ENCODE measurements around the gene C11orf42.

The C11orf42 gene

DNA sequence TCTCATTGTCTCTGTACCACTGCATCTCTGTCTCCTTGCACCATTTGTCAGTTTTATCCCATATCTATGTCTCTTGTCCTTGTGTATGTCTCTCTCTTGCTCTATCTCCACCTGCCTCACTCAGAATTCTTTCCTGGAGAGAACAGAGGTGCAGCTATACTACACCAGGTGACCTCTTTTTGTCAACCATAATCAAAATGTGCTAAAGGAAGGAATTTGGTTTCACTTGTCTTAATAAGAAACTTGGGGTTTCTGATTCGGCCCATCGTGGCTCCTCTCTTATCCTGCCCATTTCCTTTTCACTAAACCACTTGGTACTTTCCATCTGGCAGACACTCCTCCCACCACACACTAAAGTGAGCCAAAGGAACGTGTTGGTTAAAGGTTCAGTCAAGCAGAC is 2.0 kb upstream of the C11orf42 start:
- no peak overlapping the region for H3K4me3 ChIP-seq (ENCODE audit: low read depth, low read length)
- DNase-seq (ENCODE audit: low read depth), result no peak
- in situ Hi-C loops (cut with HindIII; ENCODE audit: low sequenced_read_pairs), result no loop called here
- TF ChIP-seq, protein P1, sequence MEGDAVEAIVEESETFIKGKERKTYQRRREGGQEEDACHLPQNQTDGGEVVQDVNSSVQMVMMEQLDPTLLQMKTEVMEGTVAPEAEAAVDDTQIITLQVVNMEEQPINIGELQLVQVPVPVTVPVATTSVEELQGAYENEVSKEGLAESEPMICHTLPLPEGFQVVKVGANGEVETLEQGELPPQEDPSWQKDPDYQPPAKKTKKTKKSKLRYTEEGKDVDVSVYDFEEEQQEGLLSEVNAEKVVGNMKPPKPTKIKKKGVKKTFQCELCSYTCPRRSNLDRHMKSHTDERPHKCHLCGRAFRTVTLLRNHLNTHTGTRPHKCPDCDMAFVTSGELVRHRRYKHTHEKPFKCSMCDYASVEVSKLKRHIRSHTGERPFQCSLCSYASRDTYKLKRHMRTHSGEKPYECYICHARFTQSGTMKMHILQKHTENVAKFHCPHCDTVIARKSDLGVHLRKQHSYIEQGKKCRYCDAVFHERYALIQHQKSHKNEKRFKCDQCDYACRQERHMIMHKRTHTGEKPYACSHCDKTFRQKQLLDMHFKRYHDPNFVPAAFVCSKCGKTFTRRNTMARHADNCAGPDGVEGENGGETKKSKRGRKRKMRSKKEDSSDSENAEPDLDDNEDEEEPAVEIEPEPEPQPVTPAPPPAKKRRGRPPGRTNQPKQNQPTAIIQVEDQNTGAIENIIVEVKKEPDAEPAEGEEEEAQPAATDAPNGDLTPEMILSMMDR (IDR thresholded peaks at IDR 0.05; ENCODE audit: low read depth, low read length, missing control alignments), result no peak

DNA sequence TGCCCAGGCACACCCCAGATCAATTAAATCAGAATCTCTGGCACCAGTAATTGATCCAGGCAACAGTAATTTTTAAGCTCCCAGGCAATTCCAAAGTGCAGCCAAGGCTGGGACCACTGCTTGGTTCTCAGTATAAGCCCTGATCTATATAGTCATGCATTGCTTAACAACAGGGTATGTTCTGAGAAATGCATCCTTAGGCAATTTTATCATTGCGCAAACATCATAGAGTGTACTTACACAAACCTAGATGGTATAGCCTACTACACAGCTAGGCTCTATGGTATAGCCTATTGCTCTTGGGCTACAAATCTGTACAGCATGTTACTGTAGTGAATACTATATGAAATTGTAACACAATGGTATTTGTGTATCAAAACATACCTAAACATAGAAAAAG is 651 bp upstream of the C11orf42 start:
- TF ChIP-seq, protein P1 (IDR thresholded peaks at IDR 0.05; ENCODE audit: low read depth, low read length, missing control alignments), result no peak
- in situ Hi-C loops (cut with HindIII; ENCODE audit: low sequenced_read_pairs), result no loop called here
- no peak overlapping the region for H3K4me3 ChIP-seq (ENCODE audit: low read depth, low read length)
- DNase-seq (ENCODE audit: low read depth), result no peak

DNA sequence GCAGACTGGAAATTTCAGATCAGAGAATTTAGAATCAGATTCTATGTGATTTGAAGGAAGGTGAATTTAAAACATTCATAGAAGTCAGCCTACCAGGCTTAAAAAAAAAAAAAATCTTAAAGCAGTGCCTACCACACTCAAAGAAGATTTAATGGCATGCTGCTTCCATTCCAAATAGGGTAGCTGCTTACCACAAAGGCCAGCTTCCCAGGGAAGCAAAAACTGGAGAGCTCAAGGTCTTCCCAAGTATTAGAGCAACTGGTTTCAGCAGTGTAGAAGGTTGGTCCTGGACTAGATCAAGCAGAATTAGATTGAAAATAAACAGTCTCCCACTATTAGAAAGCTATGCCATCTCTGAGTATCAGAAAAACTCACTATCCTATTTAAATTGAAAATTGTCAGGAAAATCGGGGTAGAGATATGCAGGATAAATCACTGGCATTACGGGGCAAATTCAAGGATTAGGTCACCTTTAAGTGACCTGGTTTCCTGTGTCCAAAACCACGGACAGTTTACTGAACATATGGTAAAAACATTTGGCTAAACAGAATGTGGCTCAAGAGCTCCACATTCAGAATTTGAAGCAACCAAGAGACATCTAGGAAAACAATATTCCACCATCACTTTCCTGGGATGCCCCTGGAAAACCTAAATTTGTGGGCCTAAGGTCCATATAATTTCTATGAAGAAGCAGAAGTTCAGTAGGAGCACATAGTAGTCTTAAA is 1.3 kb downstream of the C11orf42 start:
- in situ Hi-C loops (cut with HindIII; ENCODE audit: low sequenced_read_pairs), result no loop called here
- no peak for DNase-seq (ENCODE audit: low read depth)
- no peak overlapping the region for H3K4me3 ChIP-seq (ENCODE audit: low read depth, low read length)
- TF ChIP-seq, protein P1 (IDR thresholded peaks at IDR 0.05; ENCODE audit: low read depth, low read length, missing control alignments), result no peak

DNA sequence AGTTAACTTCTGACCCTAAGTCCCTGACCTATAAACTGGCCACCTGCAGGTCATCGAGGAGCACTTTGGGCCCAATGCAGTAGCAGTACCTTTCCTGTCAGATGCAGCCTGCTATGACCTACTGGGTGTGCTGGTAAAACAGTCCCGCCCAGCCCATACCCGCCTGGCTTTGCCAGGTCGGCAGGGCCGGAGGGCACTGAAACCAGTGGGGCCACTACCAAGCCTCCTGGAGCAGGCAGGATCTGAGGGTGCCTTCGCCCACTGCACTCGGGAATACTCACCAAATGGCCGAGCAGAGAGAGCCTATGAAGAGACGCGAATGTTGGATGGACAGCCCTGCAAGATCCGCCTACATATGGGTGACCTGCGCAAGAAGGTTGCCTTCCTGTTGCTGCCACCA is 4.4 kb downstream of the C11orf42 start:
- TF ChIP-seq, protein P1 (IDR thresholded peaks at IDR 0.05; ENCODE audit: low read depth, low read length, missing control alignments), result no peak
- no peak overlapping the region for H3K4me3 ChIP-seq (ENCODE audit: low read depth, low read length)
- DNase-seq (ENCODE audit: low read depth), result no peak
- in situ Hi-C loops (cut with HindIII; ENCODE audit: low sequenced_read_pairs), result no loop called here

DNA sequence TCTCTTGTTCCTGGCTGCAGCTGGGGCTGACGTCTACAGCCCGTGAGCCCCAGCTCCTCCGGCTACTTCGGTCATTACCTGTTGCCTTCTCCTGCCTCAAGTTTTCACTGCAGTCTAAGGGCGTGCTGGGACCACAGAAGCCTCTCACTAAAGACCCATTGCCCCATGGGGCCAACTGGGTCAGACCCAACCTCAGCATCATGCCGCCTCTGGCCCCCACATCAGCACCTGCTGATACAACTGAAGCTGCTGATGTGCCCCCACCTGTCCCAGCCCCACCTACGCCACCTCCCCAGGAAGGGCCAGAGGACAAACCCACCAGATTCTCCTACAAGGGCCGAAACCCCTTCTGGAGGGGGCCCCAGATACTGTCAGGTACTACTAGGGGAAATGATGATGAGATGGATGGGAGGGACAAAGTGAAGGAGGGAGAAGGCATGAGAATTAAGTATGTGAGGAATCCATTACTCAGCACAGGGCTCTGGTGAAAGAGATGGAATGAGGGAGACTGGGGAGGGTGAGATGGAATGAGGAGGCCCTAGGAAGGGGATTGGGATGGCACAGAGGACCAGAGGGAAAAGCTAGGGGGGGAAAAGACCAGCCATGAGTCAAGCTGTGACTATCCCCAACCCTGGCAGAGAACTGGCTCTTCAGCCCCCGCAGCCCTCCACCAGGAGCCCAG is 5.1 kb downstream of the C11orf42 start:
- TF ChIP-seq, protein P1 (IDR thresholded peaks at IDR 0.05; ENCODE audit: low read depth, low read length, missing control alignments), result no peak
- no peak overlapping the region for H3K4me3 ChIP-seq (ENCODE audit: low read depth, low read length)
- DNase-seq (ENCODE audit: low read depth), result no peak
- in situ Hi-C loops (cut with HindIII; ENCODE audit: low sequenced_read_pairs), result no loop called here

DNA sequence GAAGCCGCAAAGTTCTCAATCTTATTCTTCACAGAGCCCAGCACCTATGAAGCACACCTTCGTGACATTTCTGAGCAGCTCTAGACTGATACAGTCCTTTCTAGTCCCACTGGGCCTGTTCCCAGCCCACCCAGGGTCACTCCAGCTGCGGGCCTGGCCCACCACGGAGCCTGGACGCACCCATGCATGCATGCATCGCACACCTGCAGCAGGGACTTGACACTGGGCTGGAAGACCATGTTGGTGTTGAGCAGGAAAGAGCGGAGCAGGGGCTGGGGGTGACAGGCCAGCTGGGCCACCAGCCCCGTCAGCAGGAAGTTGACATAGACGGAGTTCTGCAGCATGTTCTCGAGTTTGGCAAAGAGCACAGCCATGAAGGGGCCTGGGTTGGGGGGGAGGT is 9.2 kb downstream of the C11orf42 start:
- TF ChIP-seq, protein P1 (IDR thresholded peaks at IDR 0.05; ENCODE audit: low read depth, low read length, missing control alignments), result no peak
- no peak overlapping the region for H3K4me3 ChIP-seq (ENCODE audit: low read depth, low read length)
- in situ Hi-C loops (cut with HindIII; ENCODE audit: low sequenced_read_pairs), result no loop called here
- DNase-seq (ENCODE audit: low read depth), result no peak
